ENCODE data around the gene EXOC4.

EXOC4 gene

DNA sequence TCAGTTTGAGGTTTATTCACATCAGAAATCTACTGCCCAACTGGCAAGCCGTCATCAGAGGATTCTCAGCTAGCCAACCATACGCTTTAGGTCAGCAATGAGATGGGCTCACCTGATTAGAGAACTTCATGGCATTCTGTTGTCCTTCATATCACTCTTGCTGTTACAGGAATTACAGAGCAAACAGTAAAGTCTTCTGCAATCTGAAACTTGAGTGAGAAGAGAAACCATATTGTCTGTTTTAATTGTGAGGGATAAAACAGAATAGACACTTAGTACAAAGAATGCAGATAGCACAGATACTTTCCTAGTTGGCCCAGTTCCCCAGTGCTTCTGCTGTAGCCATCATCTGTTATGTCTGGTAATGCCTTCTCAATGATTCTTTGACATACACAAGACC lies 366.6 kb downstream of the EXOC4 start:
- ChIA-PET POLR2A (no interaction called here), CTCF (no interaction called here)
- Histone ChIP-seq H3K27ac (ENCODE audit: insufficient read depth in 1 of 2, low read depth in 1 of 2, low read length in 2 of 2, poor library complexity in 1 of 2, severe bottlenecking in 2 of 2) (no peak overlapping the region), H3K36me3 (ENCODE audit: control insufficient read depth in 4 of 4, insufficient read depth in 4 of 4, low read length in 3 of 4) (peaks cover 0 to 2% (median 0%) of the 10 kb centered on the region in 4 experiments), H3K9me3 (ENCODE audit: control extremely low read depth in 1 of 5, control insufficient read depth in 4 of 5, insufficient read depth in 2 of 5, low read depth in 1 of 5, low read length in 4 of 5) (no peaks in the 10 kb centered on the region), H3K4me1 (ENCODE audit: control extremely low read depth in 1 of 4, control insufficient read depth in 4 of 4, insufficient read depth in 4 of 4, low read length in 3 of 4) (no peaks in the 10 kb centered on the region), H3K27me3 (replicated peaks in 2 of 5; ENCODE audit: control insufficient read depth in 4 of 5, insufficient read depth in 5 of 5, low read length in 4 of 5) (no peaks in the 10 kb centered on the region), H3K4me3 (ENCODE audit: control insufficient read depth in 1 of 7, extremely low read depth in 1 of 7, insufficient read depth in 4 of 7, low read depth in 2 of 7, low read length in 6 of 7) (no peak overlapping the region)
- 100% methylated on average over 2 of the region's 2 CpGs for WGBS (ENCODE audit: insufficient coverage)
- no peak for DNase-seq

DNA sequence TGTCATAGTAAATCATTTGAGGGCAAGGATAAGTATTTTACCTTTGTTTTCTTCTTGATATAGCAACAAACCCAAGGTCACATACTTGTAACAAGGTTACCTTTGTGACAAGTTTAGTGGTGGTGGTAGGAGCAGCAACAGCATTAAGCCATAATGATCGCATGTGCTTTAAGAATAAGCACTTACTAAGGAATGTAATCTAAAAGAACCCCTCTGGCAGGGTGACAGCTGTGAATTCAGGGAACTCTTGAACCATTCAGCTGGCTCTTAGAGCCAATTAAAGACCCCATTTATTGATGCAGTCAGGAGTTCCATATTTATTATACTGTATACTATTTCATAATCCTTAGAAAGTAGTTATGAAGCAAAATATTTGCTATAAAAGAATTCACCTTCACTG lies 370.8 kb downstream of the EXOC4 start:
- ChIA-PET CTCF (no interaction called here), POLR2A (no interaction called here)

DNA sequence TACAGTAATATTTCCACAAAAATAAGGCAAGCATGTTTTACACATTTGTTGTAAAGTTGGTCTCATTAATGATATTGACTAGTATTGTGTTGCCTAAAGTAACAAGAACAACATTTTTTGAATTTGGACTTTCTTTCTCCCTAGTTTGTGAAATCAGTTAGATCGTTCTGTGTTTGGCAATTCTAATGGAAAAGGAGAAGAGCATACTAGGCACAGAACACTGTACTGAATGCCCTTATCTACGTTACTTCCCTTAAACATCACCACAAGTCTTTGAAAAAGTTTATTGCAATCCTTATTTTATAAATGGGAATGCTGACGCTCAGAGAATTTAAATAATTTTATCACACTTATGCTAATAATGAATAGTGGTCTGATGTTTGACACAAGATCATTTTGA lies 372.2 kb downstream of the EXOC4 start:
- H3K4me3 ChIP-seq (ENCODE audit: control insufficient read depth in 1 of 7, extremely low read depth in 1 of 7, insufficient read depth in 4 of 7, low read depth in 2 of 7, low read length in 6 of 7), result no peak overlapping the region
- no peaks in the 10 kb centered on the region for H3K9me3 ChIP-seq (ENCODE audit: control extremely low read depth in 1 of 5, control insufficient read depth in 4 of 5, insufficient read depth in 2 of 5, low read depth in 1 of 5, low read length in 4 of 5)
- no peaks in the 10 kb centered on the region for H3K4me1 ChIP-seq (ENCODE audit: control extremely low read depth in 1 of 4, control insufficient read depth in 4 of 4, insufficient read depth in 4 of 4, low read length in 3 of 4)
- ChIA-PET CTCF (no interaction called here), POLR2A (no interaction called here)
- H3K27me3 ChIP-seq (replicated peaks in 2 of 5; ENCODE audit: control insufficient read depth in 4 of 5, insufficient read depth in 5 of 5, low read length in 4 of 5), result no peaks in the 10 kb centered on the region
- DNase-seq, result no peak
- no peak overlapping the region for H3K27ac ChIP-seq (ENCODE audit: insufficient read depth in 1 of 2, low read depth in 1 of 2, low read length in 2 of 2, poor library complexity in 1 of 2, severe bottlenecking in 2 of 2)
- H3K36me3 ChIP-seq (ENCODE audit: control insufficient read depth in 4 of 4, insufficient read depth in 4 of 4, low read length in 3 of 4), result peaks cover 0 to 4% (median under 1%) of the 10 kb centered on the region in 4 experiments
- WGBS (ENCODE audit: insufficient coverage), result no CpG with 5 or more reads among the region's 3 CpGs

More for the DNA sequence above, 370.8 kb downstream of the EXOC4 start:
- Histone ChIP-seq H3K36me3 (ENCODE audit: control insufficient read depth in 4 of 4, insufficient read depth in 4 of 4, low read length in 3 of 4) (peaks cover 0 to 2% (median 0%) of the 10 kb centered on the region in 4 experiments), H3K9me3 (ENCODE audit: control extremely low read depth in 1 of 5, control insufficient read depth in 4 of 5, insufficient read depth in 2 of 5, low read depth in 1 of 5, low read length in 4 of 5) (no peaks in the 10 kb centered on the region), H3K27me3 (replicated peaks in 2 of 5; ENCODE audit: control insufficient read depth in 4 of 5, insufficient read depth in 5 of 5, low read length in 4 of 5) (no peaks in the 10 kb centered on the region), H3K4me1 (ENCODE audit: control extremely low read depth in 1 of 4, control insufficient read depth in 4 of 4, insufficient read depth in 4 of 4, low read length in 3 of 4) (no peaks in the 10 kb centered on the region), H3K27ac (ENCODE audit: insufficient read depth in 1 of 2, low read depth in 1 of 2, low read length in 2 of 2, poor library complexity in 1 of 2, severe bottlenecking in 2 of 2) (no peak overlapping the region), H3K4me3 (ENCODE audit: control insufficient read depth in 1 of 7, extremely low read depth in 1 of 7, insufficient read depth in 4 of 7, low read depth in 2 of 7, low read length in 6 of 7) (no peak overlapping the region)
- no CpG with 5 or more reads among the region's 1 CpG for WGBS (ENCODE audit: insufficient coverage)
- no peak for DNase-seq

DNA sequence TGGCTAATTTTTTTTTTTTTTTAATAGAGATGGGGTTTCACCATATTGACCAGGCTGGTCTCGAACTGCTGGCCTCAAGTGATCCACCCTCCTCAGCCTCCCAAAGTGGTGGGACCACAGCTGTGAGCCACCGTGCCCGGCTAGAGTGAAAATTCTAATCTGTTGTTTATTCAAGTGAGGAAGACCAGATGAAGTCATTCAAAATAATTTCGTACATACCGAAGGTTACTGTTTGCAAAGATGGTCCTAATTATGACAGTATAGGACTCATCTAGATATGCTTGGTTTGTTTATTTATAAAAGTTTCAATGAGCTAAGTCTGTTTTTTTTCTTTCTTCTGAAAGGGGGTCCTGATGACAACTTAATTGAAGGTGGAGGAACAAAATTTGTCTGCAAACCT lies 376.8 kb downstream of the EXOC4 start:
- no peaks in the 10 kb centered on the region for H3K27me3 ChIP-seq (replicated peaks in 2 of 5; ENCODE audit: control insufficient read depth in 4 of 5, insufficient read depth in 5 of 5, low read length in 4 of 5)
- no peak overlapping the region for H3K27ac ChIP-seq (ENCODE audit: insufficient read depth in 1 of 2, low read depth in 1 of 2, low read length in 2 of 2, poor library complexity in 1 of 2, severe bottlenecking in 2 of 2)
- CTCF ChIA-PET, result interaction anchor here (0.7 kb wide), 1 partner anchor 11 kb away, joined by 3 read pairs; no protein-coding TSS in a partner anchor
- WGBS (ENCODE audit: insufficient coverage), result 96% methylated on average over 4 of the region's 5 CpGs
- POLR2A ChIA-PET, result no interaction called here
- peaks cover 0 to 17% (median 1%) of the 10 kb centered on the region in 4 experiments for H3K36me3 ChIP-seq (ENCODE audit: control insufficient read depth in 4 of 4, insufficient read depth in 4 of 4, low read length in 3 of 4)
- H3K4me3 ChIP-seq (ENCODE audit: control insufficient read depth in 1 of 7, extremely low read depth in 1 of 7, insufficient read depth in 4 of 7, low read depth in 2 of 7, low read length in 6 of 7), result no peak overlapping the region
- peaks cover 0 to 5% (median 3%) of the 10 kb centered on the region in 4 experiments for H3K4me1 ChIP-seq (ENCODE audit: control extremely low read depth in 1 of 4, control insufficient read depth in 4 of 4, insufficient read depth in 4 of 4, low read length in 3 of 4)
- H3K9me3 ChIP-seq (ENCODE audit: control extremely low read depth in 1 of 5, control insufficient read depth in 4 of 5, insufficient read depth in 2 of 5, low read depth in 1 of 5, low read length in 4 of 5), result peaks cover 0 to 3% (median 0%) of the 10 kb centered on the region in 5 experiments
- DNase-seq, result no peak

DNA sequence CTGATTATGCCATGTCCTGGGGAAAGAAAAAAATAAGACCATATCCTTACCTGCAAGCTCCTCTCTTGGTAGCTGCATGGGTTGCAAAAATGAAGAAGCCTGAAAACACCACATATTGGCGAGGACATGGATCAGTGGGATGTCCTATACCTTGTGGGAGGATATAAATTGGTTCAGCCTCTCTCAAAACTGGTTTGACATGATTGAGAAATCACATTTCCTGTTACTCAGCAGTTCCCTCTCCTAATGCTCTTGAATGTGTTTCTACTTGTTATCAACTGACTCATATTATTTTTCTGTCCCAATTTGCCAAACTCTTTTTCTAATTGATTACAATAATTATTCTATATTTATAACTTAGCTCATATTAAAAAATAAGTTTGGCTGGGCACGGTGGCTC lies 380.2 kb downstream of the EXOC4 start:
- H3K36me3 ChIP-seq (ENCODE audit: control insufficient read depth in 4 of 4, insufficient read depth in 4 of 4, low read length in 3 of 4), result peaks cover 0 to 17% (median 1%) of the 10 kb centered on the region in 4 experiments
- peaks cover 0 to 3% (median 0%) of the 10 kb centered on the region in 5 experiments for H3K9me3 ChIP-seq (ENCODE audit: control extremely low read depth in 1 of 5, control insufficient read depth in 4 of 5, insufficient read depth in 2 of 5, low read depth in 1 of 5, low read length in 4 of 5)
- CTCF ChIA-PET, result no interaction called here
- 90% methylated on average over 1 of the region's 2 CpGs for WGBS (ENCODE audit: insufficient coverage)
- peaks cover 0 to 5% (median 3%) of the 10 kb centered on the region in 4 experiments for H3K4me1 ChIP-seq (ENCODE audit: control extremely low read depth in 1 of 4, control insufficient read depth in 4 of 4, insufficient read depth in 4 of 4, low read length in 3 of 4)
- no peak overlapping the region for H3K4me3 ChIP-seq (ENCODE audit: control insufficient read depth in 1 of 7, extremely low read depth in 1 of 7, insufficient read depth in 4 of 7, low read depth in 2 of 7, low read length in 6 of 7)
- peak in 2 of 3 donors; percentile 31 to 47 for DNase-seq
- POLR2A ChIA-PET, result no interaction called here
- H3K27me3 ChIP-seq (replicated peaks in 2 of 5; ENCODE audit: control insufficient read depth in 4 of 5, insufficient read depth in 5 of 5, low read length in 4 of 5), result no peaks in the 10 kb centered on the region
- H3K27ac ChIP-seq (ENCODE audit: insufficient read depth in 1 of 2, low read depth in 1 of 2, low read length in 2 of 2, poor library complexity in 1 of 2, severe bottlenecking in 2 of 2), result no peak overlapping the region

DNA sequence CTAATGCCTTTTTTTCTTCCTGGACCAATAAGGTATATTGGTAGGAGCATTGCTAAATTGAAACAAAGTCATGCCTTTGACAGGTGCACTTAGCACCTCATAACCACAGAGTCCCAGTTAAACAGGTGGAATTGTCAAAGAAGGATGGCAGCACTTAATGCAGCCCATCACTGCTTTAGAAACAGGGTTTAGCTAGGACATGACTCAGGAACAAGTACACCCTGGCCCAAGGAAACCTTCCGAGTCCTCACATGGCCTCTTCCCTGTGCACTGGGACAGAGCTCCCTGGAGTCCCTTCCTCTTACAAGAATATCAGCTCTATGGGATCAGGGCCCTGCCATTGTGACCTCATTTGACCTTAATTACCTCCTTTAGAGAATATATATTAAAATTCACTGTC lies 382.7 kb downstream of the EXOC4 start:
- no peak overlapping the region for H3K27ac ChIP-seq (ENCODE audit: insufficient read depth in 1 of 2, low read depth in 1 of 2, low read length in 2 of 2, poor library complexity in 1 of 2, severe bottlenecking in 2 of 2)
- 100% methylated on average over 1 of the region's 1 CpG for WGBS (ENCODE audit: insufficient coverage)
- H3K36me3 ChIP-seq (ENCODE audit: control insufficient read depth in 4 of 4, insufficient read depth in 4 of 4, low read length in 3 of 4), result peaks cover 0 to 9% (median 0%) of the 10 kb centered on the region in 4 experiments
- ChIA-PET POLR2A (no interaction called here), CTCF (no interaction called here)
- no peak for DNase-seq
- no peak overlapping the region for H3K4me3 ChIP-seq (ENCODE audit: control insufficient read depth in 1 of 7, extremely low read depth in 1 of 7, insufficient read depth in 4 of 7, low read depth in 2 of 7, low read length in 6 of 7)
- H3K27me3 ChIP-seq (replicated peaks in 2 of 5; ENCODE audit: control insufficient read depth in 4 of 5, insufficient read depth in 5 of 5, low read length in 4 of 5), result no peaks in the 10 kb centered on the region
- peaks cover 0 to 5% (median 3%) of the 10 kb centered on the region in 4 experiments for H3K4me1 ChIP-seq (ENCODE audit: control extremely low read depth in 1 of 4, control insufficient read depth in 4 of 4, insufficient read depth in 4 of 4, low read length in 3 of 4)
- H3K9me3 ChIP-seq (ENCODE audit: control extremely low read depth in 1 of 5, control insufficient read depth in 4 of 5, insufficient read depth in 2 of 5, low read depth in 1 of 5, low read length in 4 of 5), result peaks cover 0 to 3% (median 0%) of the 10 kb centered on the region in 5 experiments

DNA sequence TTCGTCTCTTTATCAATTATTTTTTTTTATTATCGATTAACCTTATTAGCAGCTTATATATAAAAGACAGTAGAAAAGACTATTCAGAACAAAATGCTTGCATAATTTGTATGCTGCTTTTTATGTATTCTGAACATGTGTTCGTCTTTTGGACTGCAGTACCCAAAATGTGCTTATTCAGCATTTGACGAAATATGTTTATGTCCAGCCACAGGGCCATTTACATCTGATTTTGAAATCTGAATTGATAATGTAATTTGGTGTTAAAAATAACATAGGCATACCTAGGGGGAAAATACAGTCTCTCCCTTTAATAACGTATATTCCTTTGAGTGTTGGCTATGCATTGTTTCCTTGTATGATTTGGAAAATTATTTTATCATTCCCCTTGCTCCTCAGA lies 386.0 kb downstream of the EXOC4 start:
- 88% methylated on average over 2 of the region's 5 CpGs for WGBS (ENCODE audit: insufficient coverage)

More for the DNA sequence above, 386.0 kb downstream of the EXOC4 start:
- DNase-seq, result no peak
- Histone ChIP-seq H3K27me3 (replicated peaks in 2 of 5; ENCODE audit: control insufficient read depth in 4 of 5, insufficient read depth in 5 of 5, low read length in 4 of 5) (no peaks in the 10 kb centered on the region), H3K4me3 (ENCODE audit: control insufficient read depth in 1 of 7, extremely low read depth in 1 of 7, insufficient read depth in 4 of 7, low read depth in 2 of 7, low read length in 6 of 7) (no peak overlapping the region), H3K36me3 (ENCODE audit: control insufficient read depth in 4 of 4, insufficient read depth in 4 of 4, low read length in 3 of 4) (peaks cover 0 to 3% (median 0%) of the 10 kb centered on the region in 4 experiments), H3K27ac (ENCODE audit: insufficient read depth in 1 of 2, low read depth in 1 of 2, low read length in 2 of 2, poor library complexity in 1 of 2, severe bottlenecking in 2 of 2) (no peak overlapping the region), H3K9me3 (ENCODE audit: control extremely low read depth in 1 of 5, control insufficient read depth in 4 of 5, insufficient read depth in 2 of 5, low read depth in 1 of 5, low read length in 4 of 5) (peaks cover 0 to 1% (median 0%) of the 10 kb centered on the region in 5 experiments), H3K4me1 (ENCODE audit: control extremely low read depth in 1 of 4, control insufficient read depth in 4 of 4, insufficient read depth in 4 of 4, low read length in 3 of 4) (no peaks in the 10 kb centered on the region)
- ChIA-PET CTCF (no interaction called here), POLR2A (no interaction called here)
